HG03558 (cell line): ENCODE data around the gene LCN6.

Source experiments
- ATAC-seq: cut with Tn5 transposase; IDR thresholded peaks from one replicate; pipeline ENCODE4 v1.9.1; 2021; ENCODE audit warnings: moderate number of reproducible peaks; ENCODE audit not compliant: unreplicated experiment; ENCODE audit errors: extremely low read depth

Gene LCN6

DNA sequence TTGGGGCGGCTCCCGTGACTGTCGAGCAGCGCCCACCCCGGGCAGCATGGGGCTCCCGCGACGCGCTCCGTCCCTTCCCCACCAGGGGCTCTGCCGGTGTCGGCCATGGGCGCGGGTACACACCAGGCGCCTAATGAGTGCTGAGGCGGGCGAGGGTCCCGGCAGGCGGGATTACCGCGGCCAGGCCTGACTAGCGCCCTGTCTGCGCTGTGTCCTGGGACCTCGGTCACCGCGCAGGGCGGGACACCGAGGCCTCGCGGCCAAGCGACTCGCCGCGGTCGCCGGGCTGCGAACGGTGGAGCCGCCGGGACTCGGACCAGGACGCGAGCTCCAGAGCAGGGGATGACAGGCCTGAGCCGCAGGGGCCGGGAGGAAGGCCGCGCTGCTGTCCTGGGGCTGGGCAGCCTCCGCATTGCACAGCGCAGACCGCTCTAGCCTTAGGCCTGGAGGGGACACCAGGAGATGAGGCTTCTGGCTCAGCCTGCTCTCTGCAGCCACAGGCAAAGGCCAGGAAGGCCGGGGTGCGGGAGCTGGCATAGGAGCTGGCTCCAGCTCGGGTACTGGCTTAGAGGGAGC is 19.7 kb downstream of the LCN6 start:
- peak; percentile 18 for ATAC-seq

DNA sequence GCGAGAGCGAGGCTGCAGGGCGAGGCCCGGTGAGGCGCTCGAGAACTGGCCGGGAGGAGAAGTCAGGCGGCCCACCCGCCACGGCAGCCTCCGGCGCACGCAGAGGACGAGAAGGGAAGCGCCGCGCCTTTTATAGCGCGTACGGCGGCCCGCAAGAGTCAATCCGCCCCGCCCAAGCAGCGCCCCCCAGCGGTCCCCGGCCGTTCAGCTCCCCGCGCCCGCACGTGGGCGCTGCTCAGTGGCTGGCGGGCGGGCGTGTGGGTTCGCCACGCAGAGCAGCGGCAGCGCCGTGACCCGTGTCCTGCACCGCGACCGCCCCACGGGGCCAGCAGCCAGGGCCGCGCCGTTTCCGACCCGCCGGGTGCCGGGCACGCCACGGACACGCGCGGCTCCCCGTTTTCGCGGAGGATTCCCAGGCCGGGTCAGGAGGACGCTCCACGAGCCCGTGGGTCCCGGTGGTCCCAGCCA is 20.2 kb downstream of the LCN6 start:
- peak; percentile 45 for ATAC-seq

DNA sequence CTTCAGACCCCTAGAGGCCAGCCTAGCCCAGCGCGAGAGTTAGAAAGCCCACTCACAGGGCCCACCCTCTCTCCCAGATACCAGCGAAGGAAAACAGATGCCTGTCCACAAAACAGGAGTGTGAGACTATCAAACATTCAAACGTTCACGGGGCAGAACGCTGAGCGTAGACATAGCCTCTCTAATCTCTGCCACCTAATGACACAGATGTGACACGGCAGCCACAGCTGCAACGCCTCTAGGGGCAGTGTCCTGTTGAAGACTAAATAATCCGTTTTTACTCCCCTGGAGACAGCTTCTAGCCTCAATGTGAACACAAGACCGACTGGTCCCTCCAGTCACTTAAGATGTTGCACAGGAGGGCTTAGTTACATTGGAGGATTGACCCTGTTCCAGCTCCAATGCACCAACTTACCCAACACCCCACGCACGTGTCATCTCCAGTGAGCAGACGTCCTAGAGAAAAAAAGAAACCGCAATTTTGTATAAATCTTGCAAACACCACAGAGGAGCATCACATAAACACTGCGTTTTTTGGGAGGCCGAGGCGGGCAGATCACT is 21.6 kb downstream of the LCN6 start:
- ATAC-seq, result no peak

DNA sequence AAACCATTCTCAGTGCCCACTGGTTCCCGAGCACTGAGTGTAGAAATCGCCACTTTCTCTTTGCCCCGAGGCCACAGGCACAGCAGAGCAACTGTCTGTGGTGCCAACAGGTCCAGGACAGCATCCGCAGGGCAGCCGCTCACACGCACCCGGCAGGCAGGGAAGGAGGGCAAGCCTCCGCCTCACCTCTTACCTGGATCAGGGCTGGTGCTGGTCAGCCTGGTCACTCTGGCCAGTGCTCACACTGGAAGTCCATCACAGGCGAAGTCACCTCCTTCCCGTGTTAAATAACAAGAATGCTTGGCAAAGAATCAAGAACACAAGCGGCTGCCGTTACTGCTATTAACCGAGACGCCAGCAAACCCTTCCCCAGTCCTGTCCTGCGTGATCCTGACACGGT is 22.2 kb downstream of the LCN6 start:
- no peak for ATAC-seq

DNA sequence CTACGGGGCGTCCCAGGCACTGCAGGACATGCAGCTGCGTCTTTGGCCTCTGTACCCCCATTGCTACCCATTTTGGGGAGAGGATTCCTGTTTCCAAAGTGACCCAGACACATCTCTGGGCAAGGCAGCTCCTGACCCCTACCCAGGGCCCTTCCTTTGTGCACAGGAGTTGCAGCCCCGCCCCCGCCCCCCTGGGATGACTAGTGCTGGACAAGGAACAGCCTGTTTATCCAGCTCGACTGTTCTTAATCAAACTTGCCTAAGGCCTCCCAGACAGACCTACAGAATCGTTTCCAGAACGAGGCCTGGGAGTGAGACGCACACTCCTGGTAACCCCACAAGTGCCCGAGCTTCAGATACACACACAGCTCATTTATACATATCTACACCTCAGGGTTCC is 22.7 kb downstream of the LCN6 start:
- ATAC-seq, result no peak

DNA sequence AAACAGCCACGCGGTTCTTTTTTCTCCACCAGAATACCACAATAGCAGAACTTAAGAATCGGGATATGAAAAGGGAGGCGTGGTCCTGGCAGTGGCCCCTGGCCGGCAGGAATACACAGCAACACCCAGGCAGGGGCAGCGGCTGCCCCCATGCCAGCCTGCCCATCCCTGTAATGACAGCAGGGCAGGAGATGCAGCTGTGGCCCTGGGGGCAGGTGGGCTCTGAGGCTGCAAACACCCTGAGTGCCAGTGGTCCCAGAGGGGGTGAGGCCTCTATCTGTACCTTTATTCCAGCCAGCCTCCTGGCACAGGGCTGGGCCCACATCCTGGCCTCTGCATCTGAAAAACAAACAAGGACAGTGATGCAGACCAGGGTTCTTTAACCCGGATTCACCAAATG is 23.6 kb downstream of the LCN6 start:
- no peak for ATAC-seq

DNA sequence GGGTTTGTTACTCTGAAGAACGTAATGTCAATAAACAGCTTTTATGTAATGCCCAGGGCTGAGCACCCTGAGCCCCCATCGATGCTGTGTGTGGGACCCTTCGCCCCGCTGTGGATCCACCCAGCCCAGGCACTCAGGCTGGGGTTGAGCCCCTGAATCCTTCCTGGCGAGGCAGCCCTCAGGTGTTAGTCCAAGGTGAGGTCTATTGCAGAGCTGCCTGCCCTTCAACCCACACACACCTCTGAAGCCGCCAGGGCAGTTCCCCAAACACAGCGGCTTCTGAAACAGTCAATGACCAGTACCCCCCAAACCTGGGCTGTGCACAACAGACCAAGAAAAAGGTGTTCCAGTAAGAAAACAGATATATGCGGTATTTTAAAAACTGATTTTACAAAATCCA is 24.3 kb downstream of the LCN6 start:
- ATAC-seq, result no peak

DNA sequence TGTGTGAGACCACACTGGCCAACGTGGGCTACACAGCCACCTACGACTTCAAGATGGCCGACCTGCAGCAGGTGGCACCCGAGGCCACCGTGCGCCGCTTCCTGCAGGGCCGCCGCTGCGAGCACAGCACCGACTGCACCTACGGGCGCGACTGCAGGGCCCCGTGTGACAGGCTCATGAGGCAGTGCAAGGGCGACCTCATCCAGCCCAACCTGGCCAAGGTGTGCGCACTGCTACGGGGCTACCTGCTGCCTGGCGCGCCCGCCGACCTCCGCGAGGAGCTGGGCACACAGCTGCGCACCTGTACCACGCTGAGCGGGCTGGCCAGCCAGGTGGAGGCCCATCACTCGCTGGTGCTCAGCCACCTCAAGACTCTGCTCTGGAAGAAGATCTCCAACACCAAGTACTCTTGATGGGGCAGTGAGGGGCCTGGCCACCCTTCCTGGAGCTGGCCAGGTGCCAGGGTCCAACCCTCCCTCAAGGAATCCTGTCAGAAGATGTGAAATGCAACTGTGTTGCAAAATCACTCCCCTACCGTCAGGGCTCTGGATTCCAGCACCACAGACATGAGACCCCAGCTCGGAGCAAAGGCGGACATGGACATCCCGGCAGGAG is 24.9 kb downstream of the LCN6 start:
- no peak for ATAC-seq

DNA sequence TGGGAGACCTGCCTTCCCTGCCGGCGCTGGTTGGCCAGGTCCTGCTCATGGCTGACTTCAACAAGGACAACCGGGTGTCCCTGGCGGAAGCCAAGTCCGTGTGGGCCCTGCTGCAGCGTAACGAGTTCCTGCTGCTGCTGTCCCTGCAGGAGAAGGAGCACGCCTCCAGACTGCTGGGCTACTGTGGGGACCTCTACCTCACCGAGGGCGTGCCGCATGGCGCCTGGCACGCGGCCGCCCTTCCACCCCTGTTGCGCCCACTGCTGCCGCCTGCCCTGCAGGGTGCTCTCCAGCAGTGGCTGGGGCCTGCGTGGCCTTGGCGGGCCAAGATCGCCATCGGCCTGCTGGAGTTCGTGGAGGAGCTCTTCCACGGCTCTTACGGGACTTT is 25.4 kb downstream of the LCN6 start:
- no peak for ATAC-seq

DNA sequence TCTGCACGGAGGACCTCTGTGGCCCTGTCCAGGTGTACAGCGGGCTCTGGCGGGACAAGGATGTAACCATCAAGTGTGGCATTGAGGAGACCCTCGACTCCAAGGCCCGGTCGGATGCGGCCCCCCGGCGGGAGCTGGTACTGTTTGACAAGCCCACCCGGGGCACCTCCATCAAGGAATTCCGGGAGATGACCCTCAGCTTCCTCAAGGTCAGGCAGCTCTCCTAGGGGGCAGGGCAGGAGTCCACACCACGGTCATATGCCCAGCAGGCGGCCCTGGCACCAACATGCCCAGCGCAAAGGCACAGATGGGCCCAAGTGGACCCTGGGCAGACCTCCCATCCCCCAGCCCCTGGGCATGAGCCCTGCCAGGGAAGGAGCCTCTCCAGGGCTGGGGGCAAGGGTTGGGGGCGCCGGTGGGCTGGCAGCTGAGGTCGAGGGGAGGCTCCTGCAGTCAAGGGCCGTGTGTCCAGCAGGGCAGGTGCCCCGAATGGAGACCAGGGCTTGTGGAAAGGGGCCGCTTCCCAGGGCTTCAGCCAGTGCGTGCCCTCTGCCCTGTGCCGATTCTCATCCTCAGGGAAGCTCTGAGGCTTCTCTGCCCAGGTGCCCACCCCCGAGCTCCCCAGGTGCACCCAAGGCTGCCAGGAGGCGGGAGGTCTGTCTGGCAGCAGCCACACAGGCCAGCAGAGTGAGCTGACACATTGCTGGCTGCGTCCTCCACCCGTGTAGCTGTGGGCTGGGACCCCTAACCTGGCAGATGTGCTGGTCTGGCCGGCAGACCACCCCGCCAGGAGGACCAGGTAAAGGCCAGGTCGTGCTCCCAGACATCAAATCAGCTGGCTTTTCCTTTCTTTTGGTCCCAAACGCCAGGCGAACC is 26.0 kb downstream of the LCN6 start:
- ATAC-seq, result no peak

DNA sequence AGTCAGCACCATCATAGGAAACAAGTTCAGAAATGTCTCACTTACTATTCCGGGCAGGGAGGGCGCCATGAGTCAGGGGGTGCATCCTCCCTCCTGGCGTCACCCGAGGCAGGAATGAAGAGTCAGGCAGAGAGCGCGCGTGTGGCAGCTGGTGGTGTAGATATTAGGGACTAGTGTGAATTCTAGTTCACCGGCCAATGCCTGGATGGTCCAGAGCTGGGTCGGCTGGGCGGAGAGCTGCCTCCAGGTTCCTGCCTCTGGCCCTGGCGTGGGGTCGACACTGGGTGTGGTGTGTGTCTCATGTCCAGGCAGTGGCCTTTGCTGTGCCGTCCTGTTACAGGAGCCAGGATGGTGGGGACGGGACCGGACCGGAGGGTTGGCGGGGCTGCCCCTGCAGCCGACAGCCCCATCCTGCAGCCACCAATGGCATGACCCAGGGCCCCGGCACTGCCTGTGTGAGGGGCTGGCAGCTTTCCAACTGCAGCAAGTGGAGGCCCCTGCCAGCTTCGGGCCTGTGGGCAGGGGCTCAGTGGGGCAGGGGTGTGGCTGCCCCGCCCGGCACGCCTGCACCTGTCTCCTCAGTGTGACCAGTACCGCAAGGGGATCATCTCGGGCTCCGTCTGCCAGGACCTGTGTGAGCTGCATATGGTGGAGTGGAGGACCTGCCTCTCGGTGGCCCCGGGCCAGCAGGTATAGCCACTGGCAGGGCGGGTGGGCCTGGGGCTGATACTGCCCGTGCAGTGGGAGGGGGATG is 26.8 kb downstream of the LCN6 start:
- ATAC-seq, result no peak

DNA sequence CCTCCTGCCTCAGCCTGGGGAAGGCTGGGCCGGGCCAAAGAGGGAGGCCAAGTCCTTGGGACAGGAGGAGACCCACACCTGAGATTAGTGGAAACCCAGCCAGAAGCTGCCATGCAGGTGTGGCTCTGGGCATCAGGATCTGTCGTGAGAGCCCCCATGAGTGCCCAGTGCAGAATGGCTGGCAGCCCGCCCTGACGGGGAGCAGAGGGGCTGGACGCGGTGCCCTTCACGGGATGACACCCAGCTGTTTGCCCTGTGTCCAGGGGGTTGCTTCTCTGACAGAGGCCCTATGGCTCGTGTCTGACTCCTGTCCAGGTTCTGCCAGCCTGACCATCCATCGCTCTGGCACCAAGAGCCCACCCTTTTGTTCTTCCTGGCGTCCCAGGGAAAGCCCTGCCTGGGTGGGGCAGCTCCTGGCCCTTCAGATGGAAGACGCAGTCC is 27.4 kb downstream of the LCN6 start:
- no peak for ATAC-seq

DNA sequence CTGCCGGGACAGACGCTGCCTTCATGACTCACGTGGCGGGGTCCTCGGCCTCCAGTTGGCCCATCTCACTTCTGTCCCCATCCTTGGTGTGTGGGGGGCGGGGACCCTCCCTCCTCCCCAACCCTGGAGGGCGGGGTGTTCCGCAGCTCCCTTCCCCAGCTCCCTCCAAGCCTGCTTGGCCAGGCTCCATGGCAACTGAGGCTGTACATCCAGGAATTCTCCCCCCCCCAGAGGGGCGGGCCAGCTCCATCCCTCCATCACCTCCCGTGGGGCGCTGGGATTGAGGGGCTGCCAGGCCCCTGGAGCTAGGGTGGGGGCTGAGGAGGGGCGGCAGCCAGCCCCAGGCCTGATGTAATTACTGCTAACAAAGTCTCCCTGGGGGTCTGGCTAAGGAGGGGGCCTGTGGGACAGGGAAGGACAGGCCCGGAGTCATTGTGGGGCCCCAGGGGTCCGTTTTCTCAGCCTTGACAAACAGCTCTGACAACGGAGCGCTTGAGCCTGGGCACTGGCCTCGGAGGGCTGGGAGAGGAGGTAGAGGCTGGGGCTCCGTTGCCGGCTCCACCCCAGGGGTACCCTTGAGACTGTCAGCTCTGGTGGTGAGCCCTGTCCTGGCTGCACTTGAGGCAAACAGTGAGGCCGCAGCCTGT is 28.0 kb downstream of the LCN6 start:
- no peak for ATAC-seq

DNA sequence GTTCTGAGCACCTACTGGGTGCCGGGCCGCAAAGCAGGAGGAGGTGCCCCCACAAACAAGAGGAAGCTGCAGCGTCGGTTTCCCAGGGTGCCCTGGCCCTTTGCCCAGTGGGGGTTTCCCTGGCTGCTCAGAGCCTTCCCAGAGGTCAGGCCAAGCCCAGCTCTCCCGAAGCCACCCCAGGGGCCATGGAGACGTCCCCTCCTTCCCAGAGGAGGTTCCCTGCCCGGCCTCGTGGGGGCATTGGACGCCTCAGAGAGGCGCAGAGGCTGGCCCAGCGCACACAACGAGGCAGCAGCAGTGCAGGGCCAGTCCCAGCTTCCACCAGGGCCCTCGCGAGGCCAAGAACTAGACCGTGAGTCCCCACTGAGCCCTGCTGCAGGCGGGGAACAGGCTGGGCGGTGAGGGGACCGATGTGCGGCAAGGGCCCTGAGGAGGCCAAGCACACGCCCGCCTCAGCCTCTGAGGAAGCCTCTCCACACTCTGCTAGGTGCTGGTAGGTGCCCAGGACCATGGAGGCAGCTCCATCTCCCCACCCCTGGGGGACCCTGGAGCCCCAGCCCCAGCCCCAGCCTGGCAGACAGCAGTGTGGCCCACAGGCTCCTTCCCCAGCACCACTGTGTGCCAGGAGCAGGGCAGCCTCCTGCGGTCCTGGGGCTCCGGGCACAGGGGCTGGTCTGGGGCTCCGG is 29.0 kb downstream of the LCN6 start:
- ATAC-seq, result no peak

DNA sequence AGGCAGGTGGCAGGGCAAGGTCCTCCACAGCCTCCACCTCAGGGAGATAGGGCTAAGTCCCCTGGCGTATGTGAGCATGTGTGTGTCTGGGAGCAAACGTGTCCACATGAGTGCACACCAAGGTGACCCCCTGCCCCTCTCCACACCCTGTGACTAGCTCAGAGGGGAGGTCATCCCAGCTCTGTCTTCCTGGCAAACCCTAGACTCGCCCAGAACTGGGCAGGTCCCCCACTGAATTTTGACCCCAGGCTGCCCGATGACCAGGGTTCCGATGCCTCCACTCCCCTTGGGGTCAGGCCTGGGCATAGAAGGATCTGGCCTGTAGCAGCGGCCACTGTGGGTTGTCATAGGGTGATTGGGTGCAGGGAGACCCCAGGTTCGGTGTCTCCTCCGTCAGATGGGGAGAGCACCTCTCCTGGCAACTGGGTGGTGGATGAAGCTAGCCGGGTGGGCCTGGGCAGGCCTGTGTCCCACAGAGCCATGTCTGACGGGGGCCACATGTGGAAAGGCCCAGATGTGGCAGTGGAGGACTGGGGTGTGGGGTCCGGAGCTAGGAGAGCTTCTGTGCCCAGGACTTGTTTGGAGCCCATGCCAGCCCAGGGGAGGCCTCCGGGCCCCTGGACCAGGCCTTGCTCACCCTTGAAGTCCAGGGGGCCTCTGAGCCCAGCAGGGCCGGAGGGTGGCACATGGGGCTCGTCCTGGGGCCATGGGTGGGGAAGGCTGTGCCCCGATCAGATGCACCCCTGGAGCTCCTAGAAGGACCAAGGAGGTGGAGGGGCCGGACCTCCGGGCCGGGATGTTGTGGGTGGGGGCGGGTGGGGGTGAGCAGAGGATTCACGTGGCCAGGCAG is 29.8 kb downstream of the LCN6 start:
- ATAC-seq, result no peak

DNA sequence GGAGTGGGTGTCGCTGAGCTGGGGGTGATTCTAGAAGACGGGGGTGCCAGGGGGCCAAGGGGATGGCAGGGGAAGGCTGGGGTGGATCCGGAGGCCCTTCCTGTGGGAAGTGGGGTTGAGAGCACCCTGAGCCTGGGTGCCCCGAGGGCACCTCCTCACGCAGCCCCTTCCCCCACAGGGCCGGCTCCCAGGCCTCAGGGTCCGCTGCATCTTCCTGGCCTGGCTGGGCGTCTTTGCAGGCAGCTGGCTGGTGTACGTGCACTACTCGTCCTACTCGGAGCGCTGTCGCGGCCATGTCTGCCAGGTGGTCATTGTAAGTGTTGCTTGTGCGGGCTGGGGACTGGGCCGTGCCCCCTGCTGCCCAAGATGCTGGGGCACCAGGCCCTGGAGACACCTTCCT is 30.9 kb downstream of the LCN6 start:
- ATAC-seq, result no peak

DNA sequence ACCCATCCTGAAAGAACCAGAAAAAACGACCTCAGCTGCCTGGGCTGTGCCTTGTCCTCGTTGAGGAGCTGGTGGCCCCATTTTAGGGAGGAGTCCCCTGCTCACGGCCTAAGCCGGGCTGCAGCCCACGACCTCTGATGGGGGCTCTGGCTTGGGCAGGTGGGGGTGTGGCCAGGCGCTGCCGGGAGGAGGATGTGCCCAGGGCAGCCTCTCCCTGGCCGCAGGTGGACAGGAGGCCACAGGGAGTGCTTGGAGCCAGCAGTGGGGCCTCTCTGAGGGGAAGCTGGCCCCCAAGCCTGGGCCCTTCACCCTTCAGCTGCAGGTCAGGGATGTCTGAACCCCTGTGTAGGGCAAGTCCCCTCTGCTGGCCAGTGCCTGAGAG is 33.4 kb downstream of the LCN6 start:
- no peak for ATAC-seq

DNA sequence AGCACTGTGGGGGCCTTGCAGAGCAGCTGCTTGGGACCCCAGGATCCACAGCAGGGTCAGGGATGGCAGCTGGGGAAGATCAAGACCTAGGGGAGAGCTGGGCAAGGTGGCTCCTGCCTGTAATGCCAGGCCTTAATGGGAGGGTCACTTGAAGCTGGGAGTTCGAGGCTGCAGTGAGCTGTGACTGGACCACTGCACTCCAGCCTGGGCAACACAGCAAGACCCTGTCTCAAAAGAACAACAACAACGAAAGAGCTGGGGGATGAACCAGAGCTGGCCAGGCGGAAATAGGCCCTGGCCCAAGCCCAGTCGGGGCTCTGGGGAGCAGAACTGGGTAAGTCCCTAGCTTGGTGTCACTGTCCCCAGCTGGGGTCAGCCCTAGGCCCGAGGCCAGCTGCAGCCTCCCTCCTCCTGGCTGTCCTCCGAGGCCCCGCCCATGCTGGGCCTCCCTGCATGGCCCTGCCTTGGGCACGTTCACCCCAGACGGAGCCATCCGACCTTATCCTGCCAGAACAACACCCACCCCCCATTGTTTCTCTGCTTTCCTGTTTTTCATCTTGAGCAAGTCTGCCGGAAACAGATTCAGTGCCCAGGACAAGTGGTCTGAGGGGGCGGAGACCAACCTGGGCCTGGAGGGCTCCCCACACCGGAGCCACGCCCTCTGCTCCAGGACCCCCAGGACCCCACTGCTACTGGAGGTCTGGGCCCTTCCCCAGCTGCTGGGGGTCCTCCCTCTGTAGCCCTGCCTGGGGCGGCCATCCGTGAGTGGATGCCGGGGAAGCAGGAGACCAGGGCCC is 34.0 kb downstream of the LCN6 start:
- ATAC-seq, result no peak
